ENCODE data around the gene SUSD4.

The SUSD4 gene

GRCh38 chr1:223329252-223329651 lies 34.7 kb downstream of the SUSD4 start:
- DNase-seq (ENCODE audit: low spot score): no peak

- DNase-seq (ENCODE audit: low spot score): no peak
Measured at GRCh38 chr1:223328566-223328965, 35.4 kb downstream of the SUSD4 start.

DNA sequence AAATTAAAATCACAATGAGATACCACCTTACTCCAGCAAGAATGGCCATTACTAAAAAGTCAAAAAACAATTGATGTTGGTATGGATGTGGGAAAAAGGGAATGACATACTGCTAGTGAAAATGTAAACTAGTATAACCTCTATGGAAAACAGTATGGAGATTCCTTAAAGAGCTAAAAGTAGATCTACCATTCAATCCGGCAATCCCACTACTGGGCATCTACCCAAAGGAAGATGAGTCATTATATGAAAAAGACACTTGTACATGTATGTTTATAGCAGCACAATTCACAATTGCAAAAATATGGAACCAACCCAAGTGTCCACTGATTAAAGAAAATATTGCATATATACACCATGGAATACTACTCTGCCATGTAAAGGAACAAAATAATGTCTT lies 37.2 kb downstream of the SUSD4 start:
- DNase-seq (ENCODE audit: low spot score): no peak

DNA sequence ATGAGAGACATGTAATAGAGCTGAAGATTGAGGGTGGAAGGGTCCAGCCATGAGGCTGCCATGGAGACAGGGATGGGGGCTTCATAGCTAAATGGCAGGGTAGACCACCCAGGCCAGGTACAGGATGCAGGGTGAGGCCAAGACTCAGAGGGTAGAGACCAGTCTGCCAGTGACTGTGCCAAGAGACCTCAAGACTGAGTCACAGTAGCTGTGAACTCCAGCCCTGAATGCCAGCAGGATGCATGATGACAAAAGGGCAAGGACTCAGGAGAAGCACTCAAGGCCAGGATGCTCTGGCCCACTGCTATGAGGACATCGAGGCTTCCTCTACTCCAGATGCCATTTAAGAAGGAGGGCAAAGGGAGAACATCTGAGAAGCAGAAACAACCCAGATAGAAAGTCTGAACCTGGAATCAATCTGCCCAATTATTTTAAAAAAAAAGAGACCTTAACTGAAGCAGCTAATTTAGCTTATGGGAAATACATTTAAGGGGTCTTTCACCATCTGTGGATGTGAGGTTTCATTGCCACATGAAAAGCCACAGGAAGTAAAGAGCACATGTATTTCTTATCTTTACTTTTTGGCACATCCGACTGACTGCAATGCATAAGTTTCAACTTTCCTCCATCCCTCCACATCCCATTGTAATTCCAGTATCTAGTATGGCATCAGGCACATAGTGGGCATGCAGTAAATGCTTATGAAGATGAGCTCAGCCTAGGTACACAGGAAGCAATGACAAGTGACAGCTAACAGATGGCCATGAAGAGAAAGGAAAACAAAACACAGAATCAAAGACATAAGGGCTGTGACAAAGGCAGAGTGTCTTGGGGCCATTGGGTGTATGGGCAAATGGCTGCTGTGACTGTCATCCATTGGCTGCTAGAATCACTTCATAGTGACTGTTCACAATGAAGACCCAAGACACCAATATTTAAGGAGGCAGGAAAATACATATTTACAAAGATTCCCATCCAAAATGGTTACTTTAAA lies 40.2 kb downstream of the SUSD4 start:
- DNase-seq (ENCODE audit: low spot score): no peak

DNA sequence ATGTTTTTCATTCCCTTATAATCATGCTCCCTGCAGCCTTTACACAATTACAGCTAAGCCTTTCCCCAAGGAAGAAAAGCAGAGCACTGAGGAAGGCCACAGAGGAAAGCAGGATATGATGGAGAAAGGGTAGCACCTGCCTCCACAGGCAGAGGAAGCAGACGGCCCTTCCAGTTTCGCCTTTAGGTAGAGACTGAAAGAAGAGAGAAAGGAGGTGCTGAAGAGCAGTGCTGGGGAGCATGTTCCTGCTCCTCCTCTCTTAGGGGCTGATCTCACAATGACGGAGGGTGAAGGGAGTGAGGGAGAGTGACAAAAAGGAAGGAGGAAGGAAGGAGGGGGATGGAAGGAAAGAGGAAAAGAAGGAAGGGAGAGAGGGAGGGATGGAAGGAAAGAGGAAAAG lies 41.1 kb downstream of the SUSD4 start:
- DNase-seq (ENCODE audit: low spot score): no peak

- DNase-seq (ENCODE audit: low spot score): no peak
Measured at GRCh38 chr1:223320959-223321358, 43.0 kb downstream of the SUSD4 start.

GRCh38 chr1:223319905-223320580 lies 43.9 kb downstream of the SUSD4 start:
- DNase-seq (ENCODE audit: low spot score): no peak

DNA sequence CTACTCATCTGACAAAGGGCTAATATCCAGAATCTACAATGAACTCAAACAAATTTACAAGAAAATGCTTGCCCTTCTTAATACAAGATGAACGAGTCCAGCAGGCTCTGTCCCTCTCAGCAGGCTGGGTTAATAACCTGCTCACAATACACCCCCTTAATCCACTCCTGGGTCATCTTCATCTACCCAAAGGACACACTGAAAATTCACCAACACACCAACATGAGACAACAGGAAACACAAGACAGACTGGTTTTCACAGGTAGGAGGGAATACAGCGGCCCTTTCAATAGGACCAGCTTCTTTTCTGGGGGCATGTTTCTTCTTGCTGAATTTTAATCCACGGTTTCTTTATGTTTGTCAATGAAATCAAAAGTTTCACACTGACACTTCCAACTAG lies 44.6 kb downstream of the SUSD4 start:
- DNase-seq (ENCODE audit: low spot score): no peak

DNA sequence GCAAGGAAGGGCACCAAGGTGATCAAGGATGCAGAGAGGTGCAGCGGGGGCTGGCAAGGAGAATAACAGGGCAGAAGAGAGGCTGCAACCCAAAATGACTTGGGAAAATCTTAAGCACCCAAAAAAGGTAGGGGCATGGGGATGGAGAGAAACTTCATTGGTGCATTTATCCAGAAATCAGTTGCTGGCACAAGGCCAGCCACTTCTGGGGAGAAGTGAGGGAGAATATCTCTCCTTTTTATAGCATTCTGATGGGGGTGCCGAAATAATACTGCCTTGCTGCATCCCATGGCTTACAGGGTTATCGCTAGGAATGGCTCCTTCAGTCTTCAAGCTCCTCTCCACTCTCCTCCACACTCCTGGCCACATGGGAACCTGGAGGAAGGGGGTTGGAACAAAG lies 47.9 kb downstream of the SUSD4 start:
- DNase-seq (ENCODE audit: low spot score): no peak

DNA sequence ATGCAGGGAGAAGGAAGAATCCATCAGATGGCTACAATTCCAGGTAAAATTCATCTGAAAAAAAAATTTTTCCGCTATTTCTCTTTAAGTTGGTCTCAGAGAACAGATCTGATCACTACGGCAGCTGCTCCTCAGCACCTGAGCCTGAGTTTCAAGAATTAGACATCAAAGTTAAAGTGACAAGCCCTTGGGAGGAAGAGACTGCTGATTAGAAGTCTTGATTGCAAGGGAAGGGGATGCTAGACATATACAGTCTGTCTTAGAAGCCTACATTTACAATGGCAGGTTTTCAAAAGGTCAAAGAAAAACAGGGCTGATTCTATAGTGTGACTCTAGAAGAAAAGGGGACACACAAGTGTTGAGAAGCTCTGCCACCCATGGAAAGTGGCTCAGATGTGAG lies 48.3 kb downstream of the SUSD4 start:
- no peak for DNase-seq (ENCODE audit: low spot score)

DNA sequence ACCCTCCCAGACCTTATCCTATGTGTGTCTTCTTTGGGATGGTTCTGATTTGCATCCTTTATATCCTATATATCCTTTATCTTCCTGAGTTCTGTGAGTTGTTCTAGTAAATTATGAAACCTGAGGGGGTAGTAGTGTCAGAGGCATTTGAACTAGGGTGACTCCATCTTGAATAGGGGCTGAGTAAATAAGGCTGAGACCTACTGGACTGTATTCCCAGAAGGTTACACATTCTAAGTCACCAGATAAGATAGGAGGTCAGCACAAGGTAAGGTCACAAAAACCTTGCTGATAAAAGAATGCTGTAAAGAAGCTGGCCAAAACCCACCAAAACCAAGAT lies 50.6 kb downstream of the SUSD4 start:
- DNase-seq (ENCODE audit: low spot score): no peak

DNA sequence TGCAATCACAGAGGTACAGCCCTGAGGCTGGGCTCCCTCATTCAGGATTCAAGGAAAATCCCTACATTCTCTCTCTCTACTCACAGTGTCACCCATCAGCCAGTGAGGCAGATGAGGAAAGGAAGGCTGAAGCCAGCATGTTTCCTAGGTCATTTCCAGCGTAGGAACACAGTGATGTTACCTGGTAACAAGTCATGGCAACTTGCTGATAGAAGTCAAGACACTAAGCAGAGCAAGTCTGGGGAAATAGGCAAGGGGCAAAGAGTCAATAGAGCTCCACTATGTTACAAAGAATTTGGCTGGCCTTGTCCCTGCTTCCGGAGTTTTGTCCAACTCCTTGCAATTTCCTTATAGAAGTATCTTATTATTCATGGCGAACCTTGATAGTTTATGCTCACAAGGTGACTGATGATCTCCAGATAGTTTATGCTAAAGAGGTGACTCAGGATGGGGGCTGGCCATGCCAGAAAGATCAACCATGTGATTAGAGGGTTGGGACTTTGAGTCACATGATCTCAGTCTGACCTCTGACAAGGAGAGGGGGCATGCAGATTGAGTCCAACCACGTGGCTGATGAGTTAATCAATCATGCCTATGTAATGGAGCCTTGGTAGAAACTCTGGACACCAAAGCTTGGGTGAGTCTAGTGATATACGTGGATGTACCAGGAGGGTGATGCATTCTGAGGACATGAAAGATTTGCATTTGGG lies 51.1 kb downstream of the SUSD4 start:
- DNase-seq (ENCODE audit: low spot score): no peak

GRCh38 chr1:223312273-223312672 lies 51.7 kb downstream of the SUSD4 start:
- DNase-seq (ENCODE audit: low spot score): no peak

- no peak for DNase-seq (ENCODE audit: low spot score)
Measured at GRCh38 chr1:223311826-223312225, 52.1 kb downstream of the SUSD4 start.

- no peak for DNase-seq (ENCODE audit: low spot score)
Measured at GRCh38 chr1:223308136-223308535, 55.8 kb downstream of the SUSD4 start.

- DNase-seq (ENCODE audit: low spot score): no peak
Measured at GRCh38 chr1:223307544-223307943, 56.4 kb downstream of the SUSD4 start.

- DNase-seq (ENCODE audit: low spot score): no peak
Measured at GRCh38 chr1:223304931-223305330, 59.0 kb downstream of the SUSD4 start.

DNA sequence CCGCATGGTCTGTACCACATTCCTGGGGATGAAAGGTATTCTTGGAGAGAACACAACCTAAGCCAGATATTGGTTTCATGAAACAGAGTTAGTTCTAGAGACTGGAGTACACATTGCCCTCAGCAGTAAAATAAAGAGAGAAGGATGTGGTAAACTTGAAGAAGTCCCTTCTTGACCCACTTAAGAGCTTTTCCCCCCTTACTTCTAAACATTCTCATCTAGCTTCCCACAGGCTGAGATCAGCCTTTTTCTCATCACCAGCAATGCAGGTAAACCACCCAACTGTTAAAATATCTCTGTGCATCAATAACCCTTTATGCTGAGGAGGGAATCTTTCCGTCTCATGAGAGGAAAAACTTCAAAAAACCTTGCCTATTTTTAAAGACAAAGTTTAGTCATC lies 62.6 kb downstream of the SUSD4 start:
- DNase-seq (ENCODE audit: low spot score): no peak

DNA sequence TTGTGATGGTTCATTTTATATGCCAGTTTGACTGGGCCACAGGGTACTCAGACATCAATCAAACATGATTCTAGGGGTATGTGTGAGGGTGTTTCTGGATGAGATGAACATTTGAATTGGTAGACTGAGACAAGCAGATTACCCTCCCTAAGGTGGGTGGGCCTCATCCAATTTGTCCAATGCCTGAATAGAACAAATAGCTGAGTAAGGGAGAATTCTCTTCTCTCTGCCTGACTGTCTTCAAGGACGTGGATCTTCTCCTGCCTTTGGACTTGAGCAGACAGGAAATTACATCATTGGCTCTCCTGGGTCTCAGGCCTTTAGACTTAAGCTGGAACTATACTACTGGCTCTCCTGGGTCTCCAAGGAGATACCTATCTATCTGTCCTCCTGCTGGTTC lies 64.4 kb downstream of the SUSD4 start:
- no peak for DNase-seq (ENCODE audit: low spot score)

GRCh38 chr1:223298701-223299100 lies 65.3 kb downstream of the SUSD4 start:
- DNase-seq (ENCODE audit: low spot score): no peak

GRCh38 chr1:223297800-223298199 lies 66.2 kb downstream of the SUSD4 start:
- DNase-seq (ENCODE audit: low spot score): no peak

DNA sequence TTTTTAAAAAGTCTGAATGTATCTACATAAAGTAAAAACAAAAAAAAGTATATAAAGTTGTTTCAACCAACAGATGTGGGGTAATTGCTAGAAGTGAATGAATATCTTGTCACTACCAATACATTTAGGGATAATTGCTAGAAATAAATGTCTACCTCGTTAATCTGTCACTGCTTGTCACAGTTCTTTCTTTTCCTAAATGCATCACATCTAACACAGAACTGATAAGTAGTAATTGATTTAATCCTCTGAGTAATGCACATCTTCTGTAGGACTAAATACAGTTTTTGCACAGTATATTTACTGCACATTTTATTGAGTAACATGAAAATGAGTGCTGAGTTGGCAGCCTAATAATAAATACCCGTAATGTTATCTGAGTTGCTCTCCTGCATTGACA lies 72.2 kb downstream of the SUSD4 start:
- DNase-seq (ENCODE audit: low spot score): no peak

DNA sequence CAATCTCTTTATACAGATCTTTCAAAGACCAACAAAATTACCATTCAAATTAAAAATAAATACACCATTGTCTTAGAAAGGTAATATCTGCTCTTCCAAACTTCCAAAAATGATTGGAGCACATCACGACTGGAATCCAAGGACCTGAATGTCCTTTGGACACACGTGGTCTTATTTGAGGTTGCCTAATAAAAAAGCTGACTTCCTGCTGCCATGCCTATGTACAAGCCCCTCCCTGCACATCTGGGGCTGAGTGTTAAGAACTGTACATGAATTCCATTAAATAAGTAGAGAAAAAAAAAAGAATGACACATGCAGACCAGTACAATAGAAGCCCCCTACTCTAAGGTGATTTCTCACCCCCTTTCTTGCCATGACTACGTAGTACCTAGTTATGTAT lies 73.6 kb downstream of the SUSD4 start:
- no peak for DNase-seq (ENCODE audit: low spot score)
